Activated T-helper 9 cell treated with anti-CD3 and anti-CD28 coated beads, Interleukin-2, amount 50 U/mL, for 16 hours (primary cell): ENCODE measurements around the gene GUCY1A2.

Experiments used
- DNase-seq: peaks from one replicate; pipeline ENCODE4 v3.0.0-alpha.2; 2020; ENCODE audit warnings: low read depth

The GUCY1A2 gene

DNA sequence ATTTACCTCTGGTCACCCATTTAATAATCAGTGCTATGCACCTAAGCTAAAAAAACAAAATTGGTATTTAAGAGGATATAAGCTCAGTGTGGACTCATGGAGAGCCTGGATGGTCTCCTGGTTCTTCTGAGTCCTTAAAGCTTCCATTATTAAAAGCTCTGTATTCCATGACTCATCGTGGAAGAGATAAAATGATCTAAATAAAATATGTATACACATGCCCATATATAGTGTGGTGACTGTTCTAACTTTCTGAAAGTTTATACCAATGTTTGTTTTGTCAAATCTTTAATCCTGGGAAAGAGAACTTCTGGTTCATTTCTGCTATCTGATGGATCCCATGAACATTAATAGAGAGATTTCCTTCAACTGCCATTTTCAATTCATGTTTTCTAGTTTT is 375.9 kb downstream of the GUCY1A2 start:
- DNase-seq: no peak

DNA sequence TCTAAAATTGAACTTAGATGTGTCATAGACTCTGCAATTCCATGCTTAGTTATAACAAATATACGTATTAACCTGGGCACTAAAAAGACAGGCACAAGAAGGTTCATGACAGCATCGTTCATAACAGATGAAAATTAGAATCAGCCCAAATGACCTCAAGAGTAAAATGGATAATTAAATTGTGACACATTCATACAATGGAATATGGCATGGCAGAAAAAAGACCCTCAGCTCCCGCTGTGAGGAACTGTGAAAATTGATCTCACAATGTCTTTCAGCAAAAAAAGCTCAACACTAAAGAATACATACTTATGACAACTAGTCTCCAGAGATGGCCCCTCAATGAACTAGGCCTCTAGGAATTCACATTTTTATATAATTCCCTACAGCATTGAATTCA is 386.0 kb downstream of the GUCY1A2 start:
- DNase-seq: no peak

DNA sequence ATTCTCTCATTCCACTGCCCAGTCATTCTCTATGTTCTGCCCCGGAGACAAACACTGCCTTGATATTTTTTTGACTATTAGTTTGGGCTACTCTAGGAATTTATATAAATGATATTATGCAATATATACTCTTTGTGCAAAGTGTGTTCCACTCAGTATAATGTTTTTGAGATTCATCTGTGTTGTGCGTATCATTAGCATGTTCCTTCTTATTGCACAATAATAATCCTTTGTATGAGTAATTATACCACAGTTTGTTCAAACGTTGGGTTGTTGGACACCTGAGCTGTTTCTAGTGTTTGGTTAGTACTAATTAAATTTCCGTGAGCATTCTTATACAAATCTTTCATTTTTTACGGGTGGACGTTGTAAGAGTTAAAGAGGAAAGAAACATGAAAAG is 390.6 kb downstream of the GUCY1A2 start:
- DNase-seq: no peak

DNA sequence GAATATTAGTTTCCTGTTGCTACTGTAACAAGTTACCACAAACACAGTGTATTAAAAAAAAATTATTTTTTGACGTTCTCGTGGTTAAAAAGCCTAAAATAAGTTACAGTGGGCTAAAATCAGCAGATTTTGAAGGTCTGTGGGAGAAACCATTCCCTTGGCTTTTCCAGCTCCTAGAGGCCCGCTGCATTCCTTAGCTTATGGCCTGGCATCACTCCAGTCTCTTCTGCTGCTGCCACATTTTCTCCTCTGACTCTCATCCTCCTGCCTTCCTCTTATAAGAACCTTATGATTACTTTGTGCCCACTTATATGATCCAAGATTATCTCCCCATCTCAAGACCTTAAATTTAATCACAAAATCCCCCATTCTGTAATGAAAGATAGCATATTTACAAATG is 392.7 kb downstream of the GUCY1A2 start:
- DNase-seq: no peak

DNA sequence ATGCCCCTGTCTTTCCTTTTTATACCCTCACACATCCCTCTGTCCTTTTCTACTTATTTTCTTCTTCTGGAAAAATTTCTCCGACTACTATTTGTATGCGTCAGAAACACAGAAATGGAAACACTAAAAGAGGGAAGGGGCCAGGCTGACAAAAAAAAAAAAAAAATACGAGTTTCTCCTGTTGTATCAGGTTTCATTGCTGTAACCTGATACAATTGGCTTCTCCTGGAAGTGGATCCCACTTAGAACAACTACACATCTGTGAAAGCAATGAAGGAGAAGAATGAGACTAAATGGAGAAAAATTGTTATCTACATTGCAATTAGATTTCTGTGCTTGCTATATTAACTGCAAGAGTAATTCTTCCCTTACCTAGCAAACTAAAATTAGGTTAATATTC is 393.9 kb downstream of the GUCY1A2 start:
- DNase-seq: no peak
